K562 (cell line): Measurements from ENCODE around the gene TEAD3. TPM values are rescaled to one million over a fixed set of nuclear protein-coding genes. Genes with fewer than 3 reads are reported as not detected.

Experiments used
- BCOR ChIP-seq: fragments of 450-650 bp; IDR thresholded peaks from 2 replicates; pipeline ENCODE4 v1.6.1; 2016
- CBFA2T3 ChIP-seq: fragments of 450-650 bp; IDR thresholded peaks from 2 replicates; pipeline ENCODE4 v1.6.1; 2017
- CREB3 ChIP-seq: fragments of 450-650 bp; conservative IDR thresholded peaks from 2 replicates; pipeline ENCODE4 v1.6.1; 2016; ENCODE audit warnings: missing genetic modification characterization, low read depth, mild to moderate bottlenecking, missing compliant biosample characterization, moderate library complexity
- CREB3L1 ChIP-seq: fragments of 450-650 bp; IDR thresholded peaks from 2 replicates; pipeline ENCODE4 v1.6.1; 2014; ENCODE audit warnings: low read depth, mild to moderate bottlenecking, moderate library complexity, borderline replicate concordance
- MYC ChIP-seq, 2 experiments: fragments of 250-450 bp in 1 of 2; sonication (Bioruptor Pico) in 1 of 2; IDR thresholded peaks; 2 replicates each; pipeline versions ENCODE4 v1.5.1 to v1.6.1; 2012 to 2021; ENCODE audit warnings: low read depth in 2 of 2, borderline replicate concordance in 1 of 2, improper control_type of control experiment in 1 of 2, low read length in 1 of 2, mild to moderate bottlenecking in 1 of 2, moderate library complexity in 1 of 2
- NR2C1 ChIP-seq, 2 experiments: fragments of 450-650 bp; IDR thresholded peaks; 2 replicates each; pipeline ENCODE4 v1.6.1; 2017; ENCODE audit warnings: mild to moderate bottlenecking in 2 of 2, antibody characterized with exemption in 1 of 2, inconsistent platforms in 1 of 2, missing compliant biosample characterization in 1 of 2, missing genetic modification characterization in 1 of 2
- SRSF1 ChIP-seq: fragments of 200-400 bp; formaldehyde crosslinking; IDR thresholded peaks from 2 replicates; pipeline ENCODE4 v1.6.1; 2017; ENCODE audit warnings: mild to moderate bottlenecking, low read depth, low read length, moderate library complexity
- TAF1 ChIP-seq: IDR thresholded peaks from 2 replicates; pipeline ENCODE4 v1.6.1; 2011; ENCODE audit warnings: mild to moderate bottlenecking, low read length, moderate library complexity; ENCODE audit not compliant: insufficient read depth, control insufficient read depth, severe bottlenecking; ENCODE audit errors: extremely low read depth
- TCF3 ChIP-seq: sonication (generic); formaldehyde crosslinking; IDR thresholded peaks from 2 replicates; pipeline ENCODE4 v1.4.0; 2020; ENCODE audit warnings: mild to moderate bottlenecking, missing genetic modification reagents
- ZFP30 ChIP-seq: fragments of 250-450 bp; sonication (Bioruptor Pico); IDR thresholded peaks from 2 replicates; pipeline ENCODE4 v1.8.0; 2022; ENCODE audit warnings: moderate library complexity, mild to moderate bottlenecking, inconsistent platforms, borderline replicate concordance
- ZNF212 ChIP-seq: fragments of 450-650 bp; formaldehyde crosslinking; IDR thresholded peaks from 2 replicates; pipeline ENCODE4 v1.4.0; 2020; ENCODE audit warnings: mild to moderate bottlenecking
- ZNF3 ChIP-seq: fragments of 250-450 bp; sonication (Bioruptor Pico); IDR thresholded peaks from 2 replicates; pipeline ENCODE4 v1.5.0; 2021; ENCODE audit warnings: mild to moderate bottlenecking, moderate library complexity
- ZSCAN29 ChIP-seq: fragments of 450-650 bp; IDR thresholded peaks from 2 replicates; pipeline ENCODE4 v1.6.1; 2017
- polyA plus RNA-seq, 8 experiments: library from polyadenylated mRNA; depleted of rRNA in 4 of 8; stranded (reverse) in 5 of 8; unstranded in 3 of 8; fragments of >200 nt; fragmentation: Nextera tagmentation in 2 of 8; fragmentation: Illumina TruSeq in 1 of 8; extraction: Ambion mirVana in 2 of 8; extraction: Trizol in 1 of 8; gene quantifications; 2 replicates each; pipeline versions ENCODE4 v1.2.1 to v1.2.3, GENCODE V29; 2011 to 2014; ENCODE audit warnings: inconsistent platforms in 1 of 8, missing spikeins in 1 of 8
- total RNA-seq, 7 experiments: library from RNA; depleted of rRNA in 6 of 7; stranded (reverse); fragments of >200 nt in 6 of 7; fragmentation: Illumina TruSeq in 2 of 7; extraction: Trizol in 2 of 7; gene quantifications; 2 replicates each; pipeline versions ENCODE4 v1.2.1 to v1.2.3, GENCODE V29; 2011 to 2021; ENCODE audit warnings: low replicate concordance in 1 of 7
- TF ChIP-seq, protein P1 (sequence below): sonication (generic); formaldehyde crosslinking; IDR thresholded peaks from 2 replicates; pipeline ENCODE4 v1.8.0; 2022; ENCODE audit warnings: mild to moderate bottlenecking, missing genetic modification reagents
- TF ChIP-seq, protein P2 (sequence below): sonication (generic); formaldehyde crosslinking; IDR thresholded peaks from 2 replicates; pipeline ENCODE4 v1.8.0; 2022; ENCODE audit warnings: missing genetic modification reagents, mild to moderate bottlenecking, borderline replicate concordance
- TF ChIP-seq, protein P3 (sequence below): fragments of 250-450 bp; sonication (Bioruptor Pico); IDR thresholded peaks from 2 replicates; pipeline ENCODE4 v1.9.0; 2021; ENCODE audit warnings: mild to moderate bottlenecking, inconsistent platforms
- TF ChIP-seq, protein P4 (sequence below): fragments of 250-450 bp; sonication (Bioruptor Pico); IDR thresholded peaks from 2 replicates; pipeline ENCODE4 v1.9.0; 2021; ENCODE audit warnings: mild to moderate bottlenecking

Gene TEAD3
- total and polyA plus RNA-seq, 9 of the 15 experiments (the other 6 are each of a cell fraction or from before 2014, with no cell fraction given), result 0.63 to 13.2 (median 3.3) TPM

DNA sequence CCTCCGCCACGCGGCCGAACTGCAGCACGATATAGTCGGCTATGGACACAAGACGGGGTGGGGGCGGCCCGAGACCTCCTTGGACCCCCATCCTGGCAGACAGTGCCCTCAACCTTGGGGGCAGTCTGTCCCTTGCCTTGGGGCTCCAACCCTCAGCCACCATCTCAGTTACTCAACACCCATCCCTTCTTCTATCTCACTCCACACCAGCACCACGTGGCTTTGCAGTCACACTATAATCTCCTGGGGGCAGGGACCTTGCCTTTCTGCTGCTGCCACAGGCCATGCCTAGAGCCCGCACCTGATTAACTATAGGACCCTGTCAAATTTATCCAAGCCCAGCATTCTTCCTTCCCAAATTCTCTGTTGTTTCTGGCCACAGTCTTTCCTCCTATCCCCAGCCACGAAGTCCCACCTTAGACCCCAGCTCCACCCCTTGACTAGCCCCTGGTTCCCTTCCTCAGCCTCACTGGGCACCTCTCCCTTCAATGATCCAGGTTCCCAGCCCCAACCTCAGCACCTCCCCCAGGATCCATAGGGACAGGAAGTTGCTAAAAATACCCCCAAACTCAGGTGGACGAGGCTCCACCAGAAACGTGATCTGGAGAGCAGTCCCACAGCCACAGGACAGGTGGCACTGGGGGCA is 1.7 kb upstream of the TEAD3 start (continued):
- TF ChIP-seq TAF1 (peak; percentile 32), SRSF1 (no peak), CREB3L1 (peak; percentile 47; the same call in 1 of the 2 replicates), BCOR (no peak), ZNF3 (no peak), MYC (IDR thresholded peaks at IDR 0.05; ENCODE audit: low read depth, low read length) (peak; percentile 89), MYC (CRISPR knock-in tag; IDR thresholded peaks at IDR 0.05; ENCODE audit: borderline replicate concordance, low read depth) (0 out of 2 replicates have a peak, but pooled peaks have one; percentile 31), CREB3 (tag) (0 out of 2 replicates have a peak, but pooled peaks have one; percentile 16), ZSCAN29 (no peak), CBFA2T3 (peak; percentile 42; the same call in 1 of the 2 replicates), ZNF212 (CRISPR knock-in tag) (no peak), TCF3 (CRISPR knock-in tag) (peak; percentile 52; the same call in 1 of the 2 replicates), NR2C1 (IDR thresholded peaks at IDR 0.05) (no peak), NR2C1 (tag; IDR thresholded peaks at IDR 0.05) (no peak), ZFP30 (CRISPR knock-in tag) (no peak)
- TF ChIP-seq, protein P1, sequence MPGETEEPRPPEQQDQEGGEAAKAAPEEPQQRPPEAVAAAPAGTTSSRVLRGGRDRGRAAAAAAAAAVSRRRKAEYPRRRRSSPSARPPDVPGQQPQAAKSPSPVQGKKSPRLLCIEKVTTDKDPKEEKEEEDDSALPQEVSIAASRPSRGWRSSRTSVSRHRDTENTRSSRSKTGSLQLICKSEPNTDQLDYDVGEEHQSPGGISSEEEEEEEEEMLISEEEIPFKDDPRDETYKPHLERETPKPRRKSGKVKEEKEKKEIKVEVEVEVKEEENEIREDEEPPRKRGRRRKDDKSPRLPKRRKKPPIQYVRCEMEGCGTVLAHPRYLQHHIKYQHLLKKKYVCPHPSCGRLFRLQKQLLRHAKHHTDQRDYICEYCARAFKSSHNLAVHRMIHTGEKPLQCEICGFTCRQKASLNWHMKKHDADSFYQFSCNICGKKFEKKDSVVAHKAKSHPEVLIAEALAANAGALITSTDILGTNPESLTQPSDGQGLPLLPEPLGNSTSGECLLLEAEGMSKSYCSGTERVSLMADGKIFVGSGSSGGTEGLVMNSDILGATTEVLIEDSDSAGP (CRISPR knock-in tag), result no peak; the same call in 1 of the 2 replicates
- TF ChIP-seq, protein P2, sequence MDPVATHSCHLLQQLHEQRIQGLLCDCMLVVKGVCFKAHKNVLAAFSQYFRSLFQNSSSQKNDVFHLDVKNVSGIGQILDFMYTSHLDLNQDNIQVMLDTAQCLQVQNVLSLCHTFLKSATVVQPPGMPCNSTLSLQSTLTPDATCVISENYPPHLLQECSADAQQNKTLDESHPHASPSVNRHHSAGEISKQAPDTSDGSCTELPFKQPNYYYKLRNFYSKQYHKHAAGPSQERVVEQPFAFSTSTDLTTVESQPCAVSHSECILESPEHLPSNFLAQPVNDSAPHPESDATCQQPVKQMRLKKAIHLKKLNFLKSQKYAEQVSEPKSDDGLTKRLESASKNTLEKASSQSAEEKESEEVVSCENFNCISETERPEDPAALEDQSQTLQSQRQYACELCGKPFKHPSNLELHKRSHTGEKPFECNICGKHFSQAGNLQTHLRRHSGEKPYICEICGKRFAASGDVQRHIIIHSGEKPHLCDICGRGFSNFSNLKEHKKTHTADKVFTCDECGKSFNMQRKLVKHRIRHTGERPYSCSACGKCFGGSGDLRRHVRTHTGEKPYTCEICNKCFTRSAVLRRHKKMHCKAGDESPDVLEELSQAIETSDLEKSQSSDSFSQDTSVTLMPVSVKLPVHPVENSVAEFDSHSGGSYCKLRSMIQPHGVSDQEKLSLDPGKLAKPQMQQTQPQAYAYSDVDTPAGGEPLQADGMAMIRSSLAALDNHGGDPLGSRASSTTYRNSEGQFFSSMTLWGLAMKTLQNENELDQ (CRISPR knock-in tag), result no peak
- TF ChIP-seq, protein P3, sequence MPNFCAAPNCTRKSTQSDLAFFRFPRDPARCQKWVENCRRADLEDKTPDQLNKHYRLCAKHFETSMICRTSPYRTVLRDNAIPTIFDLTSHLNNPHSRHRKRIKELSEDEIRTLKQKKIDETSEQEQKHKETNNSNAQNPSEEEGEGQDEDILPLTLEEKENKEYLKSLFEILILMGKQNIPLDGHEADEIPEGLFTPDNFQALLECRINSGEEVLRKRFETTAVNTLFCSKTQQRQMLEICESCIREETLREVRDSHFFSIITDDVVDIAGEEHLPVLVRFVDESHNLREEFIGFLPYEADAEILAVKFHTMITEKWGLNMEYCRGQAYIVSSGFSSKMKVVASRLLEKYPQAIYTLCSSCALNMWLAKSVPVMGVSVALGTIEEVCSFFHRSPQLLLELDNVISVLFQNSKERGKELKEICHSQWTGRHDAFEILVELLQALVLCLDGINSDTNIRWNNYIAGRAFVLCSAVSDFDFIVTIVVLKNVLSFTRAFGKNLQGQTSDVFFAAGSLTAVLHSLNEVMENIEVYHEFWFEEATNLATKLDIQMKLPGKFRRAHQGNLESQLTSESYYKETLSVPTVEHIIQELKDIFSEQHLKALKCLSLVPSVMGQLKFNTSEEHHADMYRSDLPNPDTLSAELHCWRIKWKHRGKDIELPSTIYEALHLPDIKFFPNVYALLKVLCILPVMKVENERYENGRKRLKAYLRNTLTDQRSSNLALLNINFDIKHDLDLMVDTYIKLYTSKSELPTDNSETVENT (CRISPR knock-in tag), result peak; percentile 36; the same call in 1 of the 2 replicates
- TF ChIP-seq, protein P4, sequence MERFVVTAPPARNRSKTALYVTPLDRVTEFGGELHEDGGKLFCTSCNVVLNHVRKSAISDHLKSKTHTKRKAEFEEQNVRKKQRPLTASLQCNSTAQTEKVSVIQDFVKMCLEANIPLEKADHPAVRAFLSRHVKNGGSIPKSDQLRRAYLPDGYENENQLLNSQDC (CRISPR knock-in tag), result no peak
